Right lobe of liver (tissue), 4 donors: Measurements from ENCODE around the gene IL36A.

Experiments
- POLR2A ChIP-seq: fragments of 450-650 bp; IDR thresholded peaks from one replicate; pipeline ENCODE4 v1.6.1; 2017; ENCODE audit warnings: antibody characterized with exemption, mild to moderate bottlenecking
- TF ChIP-seq, protein P1 (sequence below), 4 donors: fragments of 200-600 bp in 3 of 4; fragments of 450-650 bp in 1 of 4; IDR thresholded peaks; one replicate each; pipeline versions ENCODE4 v1.5.1 to v1.8.0; 2016 to 2022; ENCODE audit warnings: antibody characterized with exemption in 4 of 4, mild to moderate bottlenecking in 2 of 4
- donor health status: DM: no; HTN: no; CAD: no.
- donor health status: DM: no; HTN: no; CAD: no.
- donor health status: DM: no; HTN: yes; CAD: no.

DNA sequence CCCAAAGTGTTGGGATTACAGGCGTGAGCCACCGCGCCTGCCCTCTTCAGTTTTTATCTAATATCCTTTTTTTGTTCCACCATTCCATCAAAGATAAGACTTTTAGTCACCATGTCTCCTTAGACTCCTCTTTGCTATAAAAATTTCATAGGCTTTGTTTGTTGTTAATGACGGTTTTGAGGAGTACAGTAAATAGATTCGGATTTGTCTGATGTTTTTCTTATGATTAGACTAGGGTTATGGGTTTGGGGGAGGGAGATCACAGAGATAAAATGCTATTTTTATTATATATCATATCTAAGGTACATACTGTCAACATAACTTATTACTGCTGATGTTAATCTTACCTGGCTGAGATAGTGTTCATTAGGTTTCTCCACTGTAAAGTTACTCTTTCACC is 41.2 kb downstream of the IL36A start:
- TF ChIP-seq, protein P1, sequence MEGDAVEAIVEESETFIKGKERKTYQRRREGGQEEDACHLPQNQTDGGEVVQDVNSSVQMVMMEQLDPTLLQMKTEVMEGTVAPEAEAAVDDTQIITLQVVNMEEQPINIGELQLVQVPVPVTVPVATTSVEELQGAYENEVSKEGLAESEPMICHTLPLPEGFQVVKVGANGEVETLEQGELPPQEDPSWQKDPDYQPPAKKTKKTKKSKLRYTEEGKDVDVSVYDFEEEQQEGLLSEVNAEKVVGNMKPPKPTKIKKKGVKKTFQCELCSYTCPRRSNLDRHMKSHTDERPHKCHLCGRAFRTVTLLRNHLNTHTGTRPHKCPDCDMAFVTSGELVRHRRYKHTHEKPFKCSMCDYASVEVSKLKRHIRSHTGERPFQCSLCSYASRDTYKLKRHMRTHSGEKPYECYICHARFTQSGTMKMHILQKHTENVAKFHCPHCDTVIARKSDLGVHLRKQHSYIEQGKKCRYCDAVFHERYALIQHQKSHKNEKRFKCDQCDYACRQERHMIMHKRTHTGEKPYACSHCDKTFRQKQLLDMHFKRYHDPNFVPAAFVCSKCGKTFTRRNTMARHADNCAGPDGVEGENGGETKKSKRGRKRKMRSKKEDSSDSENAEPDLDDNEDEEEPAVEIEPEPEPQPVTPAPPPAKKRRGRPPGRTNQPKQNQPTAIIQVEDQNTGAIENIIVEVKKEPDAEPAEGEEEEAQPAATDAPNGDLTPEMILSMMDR (IDR thresholded peaks at IDR 0.05): no peak
- TF ChIP-seq POLR2A: no peak
